GM12878 (cell line): Measurements from ENCODE around the gene RAC2.

Experiments
- CTCF ChIP-seq, 3 experiments: IDR thresholded peaks in 2 of 3; conservative IDR thresholded peaks in 1 of 3; 2 replicates each; pipeline ENCODE4 v1.5.1; 2011; ENCODE audit warnings: low read depth in 3 of 3, low read length in 3 of 3, mild to moderate bottlenecking in 3 of 3, control low read depth in 2 of 3, moderate library complexity in 2 of 3, inconsistent platforms in 1 of 3, mixed read lengths in 1 of 3; ENCODE audit not compliant: control insufficient read depth in 2 of 3, insufficient read depth in 1 of 3; ENCODE audit errors: extremely low read depth in 1 of 3
- ESRRA ChIP-seq: IDR thresholded peaks from 2 replicates; pipeline ENCODE4 v1.6.1; 2012; ENCODE audit warnings: mild to moderate bottlenecking, low read length, improper control_type of control experiment
- HDGF ChIP-seq: fragments of 450-650 bp; IDR thresholded peaks from 2 replicates; pipeline ENCODE4 v1.6.1; 2016; ENCODE audit warnings: antibody characterized with exemption
- MXI1 ChIP-seq: fragments of 150-350 bp; IDR thresholded peaks from 2 replicates; pipeline ENCODE4 v1.6.1; 2011; ENCODE audit warnings: low read depth, mild to moderate bottlenecking, inconsistent platforms, low read length, improper control_type of control experiment
- MYC ChIP-seq: IDR thresholded peaks from 2 replicates; pipeline ENCODE4 v1.6.1; 2011; ENCODE audit warnings: mild to moderate bottlenecking, low read length, moderate library complexity, inconsistent platforms; ENCODE audit not compliant: insufficient read depth, insufficient replicate concordance, insufficient read length, severe bottlenecking
- POLR2AphosphoS5 ChIP-seq: IDR thresholded peaks from 2 replicates; pipeline ENCODE4 v1.6.1; 2011; ENCODE audit warnings: mild to moderate bottlenecking, low read length, inconsistent platforms
- PRDM15 ChIP-seq: fragments of 450-650 bp; formaldehyde crosslinking; IDR thresholded peaks from 2 replicates; pipeline ENCODE4 v1.4.0; 2020; ENCODE audit warnings: mild to moderate bottlenecking, moderate library complexity
- RB1 ChIP-seq: fragments of 450-650 bp; formaldehyde crosslinking; IDR thresholded peaks from 2 replicates; pipeline ENCODE4 v1.6.1; 2017; ENCODE audit warnings: mild to moderate bottlenecking, borderline replicate concordance
- SRF ChIP-seq, 2 experiments: IDR thresholded peaks; 2 replicates each; pipeline ENCODE4 v1.6.1; 2011; ENCODE audit warnings: low read depth in 2 of 2, low read length in 2 of 2, mild to moderate bottlenecking in 1 of 2, moderate library complexity in 1 of 2
- ZNF274 ChIP-seq: IDR thresholded peaks from one replicate; pipeline ENCODE4 v1.8.0; 2011; ENCODE audit not compliant: insufficient read length, insufficient read depth

GRCh38 chr22:37177221-37177620 lies 66.8 kb downstream of the RAC2 start:
- no peak for TF ChIP-seq SRF (IDR thresholded peaks at IDR 0.05; ENCODE audit: low read depth in 2 of 2, low read length in 2 of 2)
- TF ChIP-seq HDGF: no peak
- TF ChIP-seq ESRRA: no peak
- no peak for TF ChIP-seq MXI1
- TF ChIP-seq ZNF274: no peak
- TF ChIP-seq CTCF (IDR thresholded peaks at IDR 0.05 in 2 of 3, conservative IDR thresholded peaks at IDR 0.05 in 1 of 3; ENCODE audit: control insufficient read depth in 2 of 3, extremely low read depth in 1 of 3, insufficient read depth in 1 of 3, low read depth in 3 of 3, low read length in 3 of 3): no peak
- TF ChIP-seq RB1: no peak
- TF ChIP-seq MYC: no peak
- no peak for TF ChIP-seq POLR2AphosphoS5
- no peak for TF ChIP-seq PRDM15 (CRISPR knock-in tag)
